Activated CD4-positive, CD25-positive, alpha-beta regulatory T cell treated with anti-CD3 and anti-CD28 coated beads, Interleukin-2, amount 50 U/mL, for 24 hours (primary cell): Measurements from ENCODE around the gene RRAS2.
"Not testable (repeated sequence)": the region's sequence is repeated elsewhere in the genome, so short reads cannot be mapped to it uniquely, and the experiment has no call there.

Experiments used
- ATAC-seq, 2 donors: fragments of 150-1000 bp; cut with Tn5 transposase; one replicate each; pipeline ENCODE4 v1.10.0; 2021; ENCODE audit warnings: mild to moderate bottlenecking in 1 of 2, moderate library complexity in 1 of 2

RRAS2 gene

DNA sequence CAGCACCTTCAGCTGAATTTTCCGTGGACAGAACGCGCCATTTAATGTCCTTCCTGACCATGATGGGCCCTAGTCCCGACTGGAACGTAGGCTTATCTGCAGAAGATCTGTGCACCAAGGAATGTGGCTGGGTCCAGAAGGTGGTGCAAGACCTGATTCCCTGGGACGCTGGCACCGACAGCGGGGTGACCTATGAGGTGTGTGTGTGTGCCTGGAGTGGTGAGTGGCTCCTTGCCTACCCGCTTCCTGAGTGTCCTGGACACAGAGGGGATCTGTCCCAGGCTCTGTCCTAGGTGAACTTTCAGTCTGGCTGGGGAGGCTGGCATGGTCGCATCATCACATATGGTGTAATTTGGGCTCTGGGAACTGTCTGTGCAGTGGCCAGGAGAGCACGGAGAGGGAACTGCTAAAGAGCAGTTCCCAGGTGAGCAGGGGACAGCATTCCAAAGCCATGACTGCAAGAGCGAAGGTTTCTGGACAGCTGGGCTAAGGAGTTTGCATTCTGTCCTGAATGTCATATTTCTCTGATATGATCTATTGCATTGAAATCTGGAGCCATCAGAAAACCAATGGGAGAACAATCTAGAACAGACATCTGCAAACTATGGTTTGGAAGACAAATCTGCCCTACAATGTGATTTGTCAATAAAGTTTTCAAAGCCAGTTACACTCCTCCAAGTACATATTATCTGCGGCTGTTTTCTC lies 104.3 kb downstream of the RRAS2 start:
- no peak for ATAC-seq

DNA sequence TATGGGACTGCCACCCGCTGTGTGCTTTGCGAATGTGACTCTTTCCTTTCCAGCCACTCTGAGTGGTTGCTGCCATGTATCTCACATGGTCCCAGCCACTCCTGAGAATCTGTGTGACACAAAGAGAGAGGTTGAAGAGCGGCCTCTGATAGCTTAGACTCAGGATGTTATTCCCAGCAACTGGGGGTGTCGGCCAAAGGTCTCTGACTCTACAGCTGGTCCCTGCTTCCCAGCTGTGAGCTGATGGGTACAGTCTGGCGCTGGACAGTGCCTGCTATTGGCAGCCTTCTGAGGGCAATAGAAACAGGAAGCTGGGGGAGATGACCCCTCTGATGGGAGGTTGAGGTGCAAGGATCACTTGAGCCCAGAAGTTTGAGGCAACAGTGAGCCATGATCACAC lies 105.1 kb downstream of the RRAS2 start:
- no peak for ATAC-seq

DNA sequence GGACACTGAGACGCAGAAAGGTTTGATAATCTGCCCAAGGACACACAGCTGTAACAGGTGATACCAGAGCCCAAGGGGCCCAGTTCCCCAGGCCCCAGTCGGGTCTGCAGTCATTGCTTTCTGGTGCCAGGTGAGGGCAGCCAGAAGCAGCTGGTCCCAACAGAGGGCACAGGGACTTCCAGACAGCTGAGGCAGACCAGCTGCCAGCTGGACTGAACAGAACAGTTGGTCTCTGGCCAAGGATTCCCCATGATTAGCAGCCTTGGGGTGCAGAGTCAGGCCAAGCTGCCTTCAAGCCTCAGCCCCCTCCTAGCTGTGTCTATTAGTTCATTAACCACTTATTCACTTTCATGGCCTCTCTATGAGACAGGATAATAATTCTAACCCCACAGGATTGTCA lies 105.6 kb downstream of the RRAS2 start:
- no peak for ATAC-seq

GRCh38 chr11:14252501-14252900 lies 106.5 kb downstream of the RRAS2 start:
- ATAC-seq = not testable (repeated sequence)

DNA sequence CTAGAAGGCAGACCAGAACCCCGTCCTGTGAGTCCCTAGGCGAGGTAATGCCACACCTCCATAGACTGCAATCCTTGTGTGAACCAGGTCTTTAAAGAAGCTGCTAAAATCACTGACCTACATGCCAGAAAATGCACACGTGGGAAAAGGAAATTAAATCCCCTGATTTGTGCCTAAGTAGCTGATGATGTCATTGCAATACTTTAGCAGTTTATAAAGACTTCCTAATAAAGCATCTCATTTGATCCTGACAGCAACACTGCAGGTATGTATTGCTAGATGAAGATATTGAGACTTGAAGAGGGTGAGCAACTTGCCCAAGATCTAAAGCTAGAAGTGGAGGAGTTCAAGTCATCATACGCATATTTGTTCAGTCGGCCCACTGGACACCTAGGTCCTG lies 107.2 kb downstream of the RRAS2 start:
- ATAC-seq = no peak

DNA sequence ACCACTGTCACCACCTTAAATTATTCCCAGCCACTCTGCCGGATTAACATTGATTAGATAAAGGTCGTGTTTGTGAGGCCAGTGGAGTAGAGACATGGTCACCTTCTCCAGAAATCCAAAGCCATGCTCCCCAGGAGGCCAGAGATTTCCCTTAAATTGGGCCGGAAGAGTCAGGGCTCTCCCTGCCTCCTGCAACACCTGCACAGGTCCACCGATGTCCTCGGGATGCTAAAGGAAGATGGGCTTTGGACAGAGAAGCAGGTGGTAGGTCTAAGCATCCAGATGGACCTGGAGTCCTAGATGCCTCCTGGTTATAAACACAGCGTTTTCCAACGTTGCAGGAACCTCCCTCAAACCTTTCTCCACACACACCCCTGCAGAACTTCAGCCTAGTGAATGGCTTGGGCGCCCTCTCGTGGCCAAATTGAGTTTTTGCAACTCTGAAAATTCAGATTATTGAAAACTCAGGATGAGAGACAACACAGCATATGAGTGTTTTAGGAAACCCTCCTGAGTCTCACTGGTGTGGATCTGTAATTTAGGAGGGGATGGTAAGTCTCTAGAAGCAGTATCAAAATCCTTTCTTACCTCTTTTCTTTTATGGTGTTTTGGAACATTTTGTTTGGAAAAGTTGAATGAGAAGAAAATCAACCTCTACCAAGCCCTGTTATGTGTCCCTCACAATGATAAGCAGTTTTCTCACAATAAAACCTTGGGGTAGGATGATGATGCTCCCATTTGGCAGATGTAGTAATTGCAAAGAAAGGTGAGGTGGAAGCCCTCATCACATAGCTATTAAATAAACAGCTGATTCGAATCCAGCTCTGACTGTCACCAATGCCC lies 109.6 kb downstream of the RRAS2 start:
- ATAC-seq = peak in 1 of 2 donors; percentile 38

DNA sequence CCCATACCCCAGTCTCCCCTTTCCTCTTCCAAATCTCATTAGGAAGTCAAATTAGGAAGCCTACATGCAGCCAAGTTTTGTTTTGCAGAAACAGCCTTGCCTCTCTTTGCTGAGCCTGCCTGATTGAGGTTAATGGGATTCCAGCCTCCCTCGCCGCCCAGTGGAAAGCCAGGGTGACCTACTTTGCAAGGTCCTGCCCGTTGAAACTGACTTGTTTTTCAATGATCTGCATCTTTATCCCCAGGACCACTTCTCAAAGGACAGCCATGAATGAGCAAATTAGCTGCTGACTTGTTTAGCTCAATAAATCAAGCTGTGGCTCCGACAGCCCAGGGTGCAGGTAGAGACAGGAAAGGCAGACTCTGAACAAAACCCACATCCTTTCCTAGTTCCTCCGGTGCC lies 110.4 kb downstream of the RRAS2 start:
- ATAC-seq = no peak

GRCh38 chr11:14245444-14245843 lies 113.5 kb downstream of the RRAS2 start:
- ATAC-seq = no peak

DNA sequence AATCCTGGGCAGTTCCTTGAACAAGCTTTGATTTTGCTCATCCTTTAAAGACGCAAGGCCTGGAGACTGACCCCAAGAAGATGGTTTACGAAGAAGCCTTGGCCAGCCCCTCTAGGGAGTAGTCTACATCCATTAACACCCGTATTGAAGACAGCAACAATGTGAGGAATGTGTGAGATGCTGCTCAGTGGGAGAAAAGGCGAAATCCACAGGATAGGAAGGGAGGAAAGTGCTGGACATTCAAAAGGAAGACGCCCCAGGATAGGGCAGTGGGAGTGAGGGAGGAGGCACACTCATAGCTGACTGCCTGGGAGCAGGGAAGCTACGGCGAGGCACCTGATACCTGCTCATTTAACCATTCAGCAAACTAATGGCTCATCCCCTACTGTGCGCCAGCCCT lies 114.1 kb downstream of the RRAS2 start:
- ATAC-seq = no peak

DNA sequence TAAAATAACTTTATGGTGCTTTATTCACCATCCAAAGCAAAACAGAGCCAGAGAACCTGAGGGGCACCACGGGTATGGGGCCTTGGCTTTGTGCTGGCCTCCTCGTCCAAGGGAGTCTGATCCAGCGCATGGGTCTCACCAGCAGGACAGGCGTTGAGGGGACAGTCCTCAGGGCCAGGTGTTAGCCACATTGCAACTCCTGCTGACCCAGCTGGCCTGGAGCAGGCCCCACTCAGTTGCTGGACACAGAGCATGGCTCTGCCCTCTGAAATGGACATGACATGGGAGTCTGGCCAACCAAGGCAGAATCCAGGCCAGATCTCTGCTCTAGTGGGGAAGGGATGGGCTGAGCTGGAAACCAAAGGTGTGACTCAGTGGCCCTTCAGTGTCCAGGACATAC lies 116.2 kb downstream of the RRAS2 start:
- ATAC-seq = no peak

DNA sequence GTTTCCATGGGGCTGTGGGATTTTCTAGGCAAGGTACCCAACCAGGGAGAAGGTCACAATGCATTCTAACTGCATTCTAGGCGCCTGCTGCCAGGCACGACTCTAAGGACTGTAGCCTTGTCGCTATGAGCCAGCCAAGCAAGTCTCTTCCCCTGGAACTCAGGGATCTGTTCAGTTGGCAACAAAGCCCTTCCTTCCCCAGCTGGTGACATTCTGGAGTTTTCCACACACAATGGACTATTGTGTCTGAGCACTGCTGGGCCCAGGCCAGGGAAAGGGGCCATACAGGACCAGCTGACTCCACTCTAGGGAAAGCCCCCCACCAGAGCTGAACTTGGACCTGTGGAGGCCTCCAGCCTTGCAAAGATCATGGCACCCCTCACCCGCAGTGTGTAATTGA lies 116.8 kb downstream of the RRAS2 start:
- no peak for ATAC-seq

GRCh38 chr11:14240951-14241350 lies 118.0 kb downstream of the RRAS2 start:
- ATAC-seq = no peak

DNA sequence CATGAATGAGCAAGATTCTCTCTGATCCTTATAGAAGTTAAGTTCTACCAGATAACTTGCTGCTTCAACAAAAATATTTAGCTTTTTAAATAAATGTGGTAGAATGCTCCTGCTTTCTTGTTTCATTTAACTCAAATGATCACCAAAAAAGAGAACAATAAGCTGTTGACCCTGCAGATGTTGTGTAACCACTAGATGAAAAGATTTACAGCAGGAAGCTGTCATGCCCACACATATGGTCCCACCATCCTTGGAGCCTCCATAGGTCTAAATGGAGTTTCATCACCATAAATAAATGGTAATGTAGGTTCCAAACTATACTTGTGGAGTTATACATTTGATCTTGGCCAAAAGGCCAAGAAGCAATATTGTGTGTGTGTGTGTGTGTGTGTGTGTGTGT lies 118.8 kb downstream of the RRAS2 start:
- no peak for ATAC-seq

DNA sequence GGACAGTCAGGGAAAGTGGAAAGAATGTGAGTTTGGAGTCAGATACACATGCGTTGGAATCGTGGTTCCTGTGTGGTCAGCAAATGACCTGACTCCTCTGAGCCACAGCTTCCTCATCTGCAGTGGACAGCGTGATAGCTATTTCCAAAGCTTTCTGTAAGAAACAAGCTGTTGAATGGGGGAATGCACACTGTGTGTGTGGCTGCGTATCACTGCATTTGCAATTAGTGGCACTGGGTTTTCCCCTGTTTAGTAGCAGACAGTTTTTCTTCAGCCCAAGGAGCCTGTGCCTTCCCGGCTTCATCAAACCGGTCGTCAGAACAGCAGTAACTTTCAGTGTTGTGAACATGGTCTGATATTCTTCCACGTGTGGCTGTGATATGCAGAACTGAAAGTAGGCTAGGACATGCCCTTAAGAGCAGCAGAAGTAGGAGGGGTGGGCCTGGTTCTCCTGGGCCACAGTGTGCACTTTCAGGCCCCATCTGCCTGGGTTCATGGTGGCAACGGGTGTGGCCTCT lies 121.5 kb downstream of the RRAS2 start:
- peak; percentile 49 to 59 for ATAC-seq

- ATAC-seq = no peak
Observed at GRCh38 chr11:14235701-14236100, 123.3 kb downstream of the RRAS2 start.

- ATAC-seq = no peak
Observed at GRCh38 chr11:14234446-14234845, 124.5 kb downstream of the RRAS2 start.

DNA sequence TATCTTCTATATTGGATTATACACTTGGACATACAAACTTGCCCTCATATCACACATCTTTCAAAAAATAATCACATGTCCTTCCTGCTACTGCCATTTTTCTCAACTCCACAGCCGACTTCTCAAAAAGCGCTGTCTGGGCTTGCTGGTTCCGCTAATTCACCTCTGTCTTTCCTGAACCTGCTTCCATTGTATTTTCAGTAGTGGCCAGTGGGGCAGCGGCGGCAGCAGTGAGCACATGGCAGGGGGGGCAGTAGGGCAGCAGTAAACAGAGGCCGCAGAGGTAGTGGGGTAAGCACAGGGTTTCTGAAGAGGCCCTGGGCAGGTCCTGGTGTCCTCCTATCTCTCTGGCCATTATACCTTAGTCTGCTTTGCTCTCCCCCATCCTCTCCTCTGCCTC lies 126.3 kb downstream of the RRAS2 start:
- no peak for ATAC-seq

- no peak for ATAC-seq
Observed at GRCh38 chr11:14230407-14230806, 128.6 kb downstream of the RRAS2 start.

- ATAC-seq = no peak
Observed at GRCh38 chr11:14229472-14229871, 129.5 kb downstream of the RRAS2 start.

DNA sequence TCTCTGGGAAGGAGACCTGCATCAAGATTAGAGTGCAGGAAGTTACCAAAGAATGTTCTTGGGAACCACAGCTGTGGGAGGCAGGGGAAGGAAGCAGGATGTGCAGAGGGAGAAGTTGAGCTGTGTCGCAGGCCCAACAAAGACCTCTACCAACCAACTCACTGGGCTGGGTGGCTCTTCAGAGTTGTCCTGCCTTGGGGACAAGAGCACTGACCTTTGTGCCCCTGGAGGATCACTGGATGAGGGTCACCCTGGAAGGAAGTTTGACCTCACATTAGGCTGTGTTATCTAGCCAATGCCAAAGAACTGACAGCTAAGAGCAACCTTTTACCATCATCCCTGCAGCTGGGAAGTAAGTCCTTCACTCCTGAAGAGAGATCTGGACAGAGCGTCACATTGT lies 130.6 kb downstream of the RRAS2 start:
- no peak for ATAC-seq
